SK-N-SH treated with all-trans-retinoic acid at 6 μM for 48 hours (cell line): Measurements from ENCODE around the gene UCN.
"Not testable (repeated sequence)": the region's sequence is repeated elsewhere in the genome, so short reads cannot be mapped to it uniquely, and the experiment has no call there.

Source experiments
- ATAC-seq: fragments of 200-7000 bp; cut with Tn5 transposase; 3 replicates; pipeline ENCODE4 v1.9.1; 2020; ENCODE audit warnings: mild to moderate bottlenecking, moderate library complexity
- ARNTL ChIP-seq: fragments of 450-650 bp; formaldehyde crosslinking; IDR thresholded peaks from 2 replicates; pipeline ENCODE4 v1.5.0; 2020; ENCODE audit warnings: low read depth, mild to moderate bottlenecking, moderate library complexity, borderline replicate concordance
- BACH2 ChIP-seq: fragments of 250-450 bp; sonication (Bioruptor Pico); IDR thresholded peaks from 2 replicates; pipeline ENCODE4 v1.9.0; 2021; ENCODE audit warnings: mild to moderate bottlenecking, borderline replicate concordance
- CSDC2 ChIP-seq: fragments of 250-450 bp; sonication (Bioruptor Pico); IDR thresholded peaks from 2 replicates; pipeline ENCODE4 v1.5.0; 2020; ENCODE audit warnings: mild to moderate bottlenecking, moderate library complexity
- ESRRG ChIP-seq: fragments of 250-450 bp; sonication (Bioruptor Pico); IDR thresholded peaks from 2 replicates; pipeline ENCODE4 v1.6.1; 2021; ENCODE audit warnings: mild to moderate bottlenecking
- GLIS3 ChIP-seq: fragments of 250-450 bp; sonication (Bioruptor Pico); IDR thresholded peaks from 2 replicates; pipeline ENCODE4 v1.5.0; 2020; ENCODE audit warnings: mild to moderate bottlenecking, moderate library complexity
- ISL1 ChIP-seq: fragments of 250-450 bp; sonication (Bioruptor Pico); IDR thresholded peaks from 2 replicates; pipeline ENCODE4 v2.1.2; 2022; ENCODE audit warnings: mild to moderate bottlenecking, moderate library complexity
- OSR1 ChIP-seq: fragments of 250-450 bp; sonication (Bioruptor Pico); IDR thresholded peaks from 2 replicates; pipeline ENCODE4 v1.8.0; 2022; ENCODE audit warnings: moderate library complexity, mild to moderate bottlenecking, inconsistent platforms
- PPARA ChIP-seq: fragments of 250-450 bp; sonication (Bioruptor Pico); IDR thresholded peaks from 2 replicates; pipeline ENCODE4 v1.5.0; 2020; ENCODE audit warnings: mild to moderate bottlenecking, borderline replicate concordance
- RARB ChIP-seq: fragments of 250-450 bp; sonication (Bioruptor Pico); IDR thresholded peaks from 2 replicates; pipeline ENCODE4 v1.8.0; 2021; ENCODE audit warnings: mild to moderate bottlenecking, moderate library complexity
- SNAI2 ChIP-seq: fragments of 250-450 bp; sonication (Bioruptor Pico); IDR thresholded peaks from 2 replicates; pipeline ENCODE4 v1.5.0; 2020; ENCODE audit warnings: mild to moderate bottlenecking, moderate library complexity
- TCF4 ChIP-seq: fragments of 250-450 bp; sonication (Bioruptor Pico); IDR thresholded peaks from 2 replicates; pipeline ENCODE4 v1.8.0; 2021; ENCODE audit warnings: mild to moderate bottlenecking, moderate library complexity, borderline replicate concordance
- TOX ChIP-seq: fragments of 250-450 bp; sonication (Bioruptor Pico); IDR thresholded peaks from 2 replicates; pipeline ENCODE4 v1.8.0; 2021; ENCODE audit warnings: mild to moderate bottlenecking, moderate library complexity, borderline replicate concordance
- ZFP3 ChIP-seq: fragments of 250-450 bp; sonication (Bioruptor Pico); IDR thresholded peaks from 2 replicates; pipeline ENCODE4 v1.5.0; 2020; ENCODE audit warnings: mild to moderate bottlenecking, moderate library complexity
- ZFP30 ChIP-seq: fragments of 450-650 bp; formaldehyde crosslinking; IDR thresholded peaks from 2 replicates; pipeline ENCODE4 v1.5.0; 2022; ENCODE audit warnings: mild to moderate bottlenecking, moderate library complexity
- ZNF565 ChIP-seq: fragments of 450-650 bp; formaldehyde crosslinking; conservative IDR thresholded peaks from 2 replicates; pipeline ENCODE4 v1.5.0; 2020; ENCODE audit warnings: low read depth, mild to moderate bottlenecking, moderate library complexity
- ZNF8 ChIP-seq: fragments of 450-650 bp; formaldehyde crosslinking; IDR thresholded peaks from 2 replicates; pipeline ENCODE4 v1.5.0; 2020; ENCODE audit warnings: mild to moderate bottlenecking, moderate library complexity
- TF ChIP-seq, protein P1 (sequence below): fragments of 250-450 bp; sonication (Bioruptor Pico); IDR thresholded peaks from 2 replicates; pipeline ENCODE4 v1.5.1; 2020; ENCODE audit warnings: low read depth, mild to moderate bottlenecking, moderate library complexity
- TF ChIP-seq, protein P2 (sequence below): fragments of 250-450 bp; sonication (Bioruptor Pico); IDR thresholded peaks from 2 replicates; pipeline ENCODE4 v1.5.1; 2021; ENCODE audit warnings: mild to moderate bottlenecking, moderate library complexity
- TF ChIP-seq, protein P3 (sequence below): fragments of 250-450 bp; sonication (Bioruptor Pico); IDR thresholded peaks from 2 replicates; pipeline ENCODE4 v1.5.0; 2020; ENCODE audit warnings: mild to moderate bottlenecking, moderate library complexity
- TF ChIP-seq, protein P4 (sequence below): fragments of 250-450 bp; sonication (Bioruptor Pico); IDR thresholded peaks from 2 replicates; pipeline ENCODE4 v1.8.0; 2020; ENCODE audit warnings: mild to moderate bottlenecking, moderate library complexity, borderline replicate concordance

UCN gene

DNA sequence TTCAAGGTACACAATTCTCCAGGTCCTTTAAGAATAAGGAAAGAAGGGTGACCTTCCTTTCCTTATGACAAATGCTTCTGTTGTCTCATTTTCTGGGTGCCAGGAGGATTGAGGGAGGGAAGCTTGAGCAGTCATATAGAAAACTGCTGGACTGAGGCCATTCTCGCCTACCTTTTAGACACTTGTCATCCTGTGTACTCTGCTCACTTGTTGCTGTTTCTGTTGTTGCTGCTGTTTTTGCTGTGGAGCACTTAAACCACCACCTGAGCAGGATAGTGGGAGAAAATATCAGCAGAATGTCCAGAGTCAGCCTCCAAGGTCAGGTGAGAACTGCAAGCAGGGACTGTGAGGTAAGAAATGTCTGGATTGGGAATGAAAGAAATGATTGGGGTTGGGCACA, 30.2 kb downstream of the UCN start (continued):
- TF ChIP-seq, protein P1, sequence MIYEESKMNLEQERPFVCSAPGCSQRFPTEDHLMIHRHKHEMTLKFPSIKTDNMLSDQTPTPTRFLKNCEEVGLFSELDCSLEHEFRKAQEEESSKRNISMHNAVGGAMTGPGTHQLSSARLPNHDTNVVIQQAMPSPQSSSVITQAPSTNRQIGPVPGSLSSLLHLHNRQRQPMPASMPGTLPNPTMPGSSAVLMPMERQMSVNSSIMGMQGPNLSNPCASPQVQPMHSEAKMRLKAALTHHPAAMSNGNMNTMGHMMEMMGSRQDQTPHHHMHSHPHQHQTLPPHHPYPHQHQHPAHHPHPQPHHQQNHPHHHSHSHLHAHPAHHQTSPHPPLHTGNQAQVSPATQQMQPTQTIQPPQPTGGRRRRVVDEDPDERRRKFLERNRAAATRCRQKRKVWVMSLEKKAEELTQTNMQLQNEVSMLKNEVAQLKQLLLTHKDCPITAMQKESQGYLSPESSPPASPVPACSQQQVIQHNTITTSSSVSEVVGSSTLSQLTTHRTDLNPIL (CRISPR knock-in tag): no peak
- TF ChIP-seq ISL1: no peak
- no peak for TF ChIP-seq PPARA (CRISPR knock-in tag)
- no peak for TF ChIP-seq ZNF565
- TF ChIP-seq, protein P2, sequence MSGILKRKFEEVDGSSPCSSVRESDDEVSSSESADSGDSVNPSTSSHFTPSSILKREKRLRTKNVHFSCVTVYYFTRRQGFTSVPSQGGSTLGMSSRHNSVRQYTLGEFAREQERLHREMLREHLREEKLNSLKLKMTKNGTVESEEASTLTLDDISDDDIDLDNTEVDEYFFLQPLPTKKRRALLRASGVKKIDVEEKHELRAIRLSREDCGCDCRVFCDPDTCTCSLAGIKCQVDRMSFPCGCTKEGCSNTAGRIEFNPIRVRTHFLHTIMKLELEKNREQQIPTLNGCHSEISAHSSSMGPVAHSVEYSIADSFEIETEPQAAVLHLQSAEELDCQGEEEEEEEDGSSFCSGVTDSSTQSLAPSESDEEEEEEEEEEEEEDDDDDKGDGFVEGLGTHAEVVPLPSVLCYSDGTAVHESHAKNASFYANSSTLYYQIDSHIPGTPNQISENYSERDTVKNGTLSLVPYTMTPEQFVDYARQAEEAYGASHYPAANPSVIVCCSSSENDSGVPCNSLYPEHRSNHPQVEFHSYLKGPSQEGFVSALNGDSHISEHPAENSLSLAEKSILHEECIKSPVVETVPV (CRISPR knock-in tag): no peak

DNA sequence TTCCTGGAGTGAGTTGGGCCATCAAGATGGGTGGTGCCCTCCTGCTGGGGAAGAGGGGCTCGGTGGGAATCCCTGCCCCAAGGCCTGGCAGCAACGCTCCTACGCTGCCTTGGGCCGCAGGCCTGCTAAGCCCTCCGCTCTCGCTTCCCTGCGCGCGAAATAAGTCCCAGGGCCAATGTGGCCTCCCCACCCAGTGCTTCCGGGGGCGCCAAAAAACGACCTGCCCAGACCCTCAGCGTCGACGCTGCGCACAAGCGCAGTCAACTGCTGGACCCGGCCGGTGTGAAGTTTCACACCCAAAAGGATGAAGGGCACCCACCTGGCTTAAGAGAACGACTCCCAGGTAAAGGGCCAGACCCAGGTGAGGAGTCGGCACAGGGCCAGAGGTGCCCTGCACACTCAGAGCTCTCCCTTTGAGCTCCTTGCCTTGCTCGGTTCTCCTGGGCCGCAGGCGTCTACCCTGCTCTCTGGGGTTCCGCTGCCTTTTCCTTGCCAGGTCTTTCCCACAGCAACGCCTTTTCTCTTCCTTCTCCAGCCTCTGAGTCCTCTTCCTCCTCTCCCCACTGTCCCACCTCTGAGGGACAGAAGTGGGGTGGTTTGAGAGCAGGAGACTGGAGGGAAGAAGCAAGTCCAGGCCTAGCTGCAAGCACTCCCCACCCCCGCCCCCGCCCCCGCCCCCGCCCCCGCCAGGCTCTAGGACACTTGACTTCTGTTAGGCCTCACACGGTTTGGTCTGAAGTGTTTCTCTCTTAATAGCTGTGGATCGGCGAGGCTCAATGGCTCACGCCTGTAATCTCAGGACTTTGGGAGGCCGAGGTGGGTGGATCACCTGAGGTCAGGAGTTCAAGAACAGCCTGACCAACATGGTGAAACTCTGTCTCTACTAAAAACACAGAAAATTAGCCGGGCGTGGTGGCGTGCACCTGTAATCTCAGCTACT, 32.8 kb downstream of the UCN start, which contains the start of gene DNAJC5G:
TSS of gene DNAJC5G (plus strand) at position 223 of the 940 bp plus-strand sequence. CDS start 1,296 bp downstream, outside the sequence.
- ATAC-seq: no peak
- TF ChIP-seq ISL1: no peak
- no peak for TF ChIP-seq RARB

DNA sequence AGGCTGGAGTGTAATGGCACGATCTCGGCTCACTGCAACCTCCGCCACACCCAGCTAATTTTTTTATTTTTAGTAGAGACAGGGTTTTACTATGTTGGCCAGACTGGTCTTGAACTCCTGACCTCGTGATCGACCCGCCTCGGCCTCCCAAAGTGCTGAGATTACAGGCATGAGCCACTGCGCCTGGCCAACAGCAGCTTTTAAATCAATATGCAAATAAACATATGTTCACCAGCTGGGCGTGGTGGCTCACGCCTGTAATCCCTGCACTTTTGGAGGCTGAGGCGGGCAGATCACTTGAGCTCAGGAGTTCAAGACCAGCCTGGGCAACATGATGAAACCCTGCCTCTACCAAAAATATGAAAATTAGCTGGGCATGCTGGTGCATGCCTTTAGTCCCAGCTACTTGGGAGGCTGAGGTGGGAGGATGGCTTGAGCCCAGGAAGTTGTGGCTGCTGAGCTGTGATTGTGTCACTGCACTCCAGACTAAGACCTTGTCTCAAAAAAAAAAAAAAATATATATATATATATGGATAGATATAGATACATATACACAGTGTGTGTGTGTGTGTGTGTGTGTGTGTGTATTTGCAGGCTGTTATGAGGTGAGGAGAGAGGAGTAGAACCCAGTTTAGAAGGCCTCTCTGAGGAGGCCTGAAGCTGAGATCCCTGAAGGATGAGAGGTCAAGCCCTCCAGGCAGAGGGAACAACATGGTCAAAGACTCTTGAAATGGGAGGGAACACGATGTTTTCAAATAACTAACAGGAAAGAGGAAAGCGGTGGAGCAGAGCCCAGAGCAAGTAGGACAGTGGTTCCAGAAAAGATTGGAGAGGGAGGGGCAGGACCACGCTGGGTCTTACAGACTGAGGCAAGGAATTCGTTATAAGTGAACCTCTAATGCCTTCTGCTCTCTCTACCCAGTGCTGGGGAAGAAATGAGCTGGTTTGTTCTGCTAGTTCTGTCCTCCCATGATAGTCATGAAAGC, 35.4 kb downstream of the UCN start:
- ATAC-seq: not testable (repeated sequence)

DNA sequence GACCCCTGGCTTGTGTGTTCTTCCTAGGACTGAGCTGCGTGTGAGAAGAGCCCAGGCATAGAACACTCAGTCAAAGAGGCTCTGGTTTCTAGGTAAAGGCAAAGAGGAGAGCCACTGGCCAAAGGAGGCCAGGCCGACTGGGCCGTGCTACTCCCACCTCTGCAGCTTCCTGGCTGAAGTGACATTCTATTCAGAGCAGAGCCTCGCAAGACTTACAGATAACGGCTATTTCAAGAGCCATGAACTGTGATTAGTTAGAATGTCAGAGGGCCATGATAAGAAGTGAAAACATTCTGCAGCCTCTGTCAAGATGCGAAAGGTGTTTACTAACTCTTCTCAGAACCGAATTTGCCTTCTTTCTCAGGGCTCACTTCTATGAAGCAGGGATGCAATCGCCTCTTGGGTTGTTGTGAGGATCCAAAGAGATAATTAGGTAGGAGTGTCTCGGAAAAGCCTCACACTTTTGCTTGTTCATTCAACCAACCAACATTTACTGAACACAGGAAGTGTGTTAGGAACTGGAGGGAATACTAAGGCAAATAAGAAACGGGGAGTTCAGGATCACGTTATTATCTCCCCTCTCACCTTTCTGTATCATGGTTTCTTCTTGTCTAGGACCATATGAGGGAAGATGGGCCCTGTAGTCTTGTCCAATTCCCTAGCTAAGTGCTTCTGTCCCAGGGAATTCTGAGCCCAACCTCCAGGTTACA, 36.5 kb downstream of the UCN start:
- TF ChIP-seq ISL1 (no peak), RARB (no peak), SNAI2 (no peak), ESRRG (CRISPR knock-in tag) (no peak), ZFP3 (CRISPR knock-in tag) (no peak), ARNTL (CRISPR knock-in tag) (no peak), GLIS3 (CRISPR knock-in tag) (no peak), ZNF8 (no peak), CSDC2 (CRISPR knock-in tag) (no peak), ZFP30 (CRISPR knock-in tag) (no peak), TOX (no peak), OSR1 (CRISPR knock-in tag) (no peak), TCF4 (CRISPR knock-in tag) (no peak), BACH2 (CRISPR knock-in tag) (no peak), ZNF565 (no peak)
- TF ChIP-seq, protein P3, sequence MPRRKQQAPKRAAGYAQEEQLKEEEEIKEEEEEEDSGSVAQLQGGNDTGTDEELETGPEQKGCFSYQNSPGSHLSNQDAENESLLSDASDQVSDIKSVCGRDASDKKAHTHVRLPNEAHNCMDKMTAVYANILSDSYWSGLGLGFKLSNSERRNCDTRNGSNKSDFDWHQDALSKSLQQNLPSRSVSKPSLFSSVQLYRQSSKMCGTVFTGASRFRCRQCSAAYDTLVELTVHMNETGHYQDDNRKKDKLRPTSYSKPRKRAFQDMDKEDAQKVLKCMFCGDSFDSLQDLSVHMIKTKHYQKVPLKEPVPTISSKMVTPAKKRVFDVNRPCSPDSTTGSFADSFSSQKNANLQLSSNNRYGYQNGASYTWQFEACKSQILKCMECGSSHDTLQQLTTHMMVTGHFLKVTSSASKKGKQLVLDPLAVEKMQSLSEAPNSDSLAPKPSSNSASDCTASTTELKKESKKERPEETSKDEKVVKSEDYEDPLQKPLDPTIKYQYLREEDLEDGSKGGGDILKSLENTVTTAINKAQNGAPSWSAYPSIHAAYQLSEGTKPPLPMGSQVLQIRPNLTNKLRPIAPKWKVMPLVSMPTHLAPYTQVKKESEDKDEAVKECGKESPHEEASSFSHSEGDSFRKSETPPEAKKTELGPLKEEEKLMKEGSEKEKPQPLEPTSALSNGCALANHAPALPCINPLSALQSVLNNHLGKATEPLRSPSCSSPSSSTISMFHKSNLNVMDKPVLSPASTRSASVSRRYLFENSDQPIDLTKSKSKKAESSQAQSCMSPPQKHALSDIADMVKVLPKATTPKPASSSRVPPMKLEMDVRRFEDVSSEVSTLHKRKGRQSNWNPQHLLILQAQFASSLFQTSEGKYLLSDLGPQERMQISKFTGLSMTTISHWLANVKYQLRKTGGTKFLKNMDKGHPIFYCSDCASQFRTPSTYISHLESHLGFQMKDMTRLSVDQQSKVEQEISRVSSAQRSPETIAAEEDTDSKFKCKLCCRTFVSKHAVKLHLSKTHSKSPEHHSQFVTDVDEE (CRISPR knock-in tag): no peak
- TF ChIP-seq, protein P1 (CRISPR knock-in tag): no peak
- TF ChIP-seq, protein P4, sequence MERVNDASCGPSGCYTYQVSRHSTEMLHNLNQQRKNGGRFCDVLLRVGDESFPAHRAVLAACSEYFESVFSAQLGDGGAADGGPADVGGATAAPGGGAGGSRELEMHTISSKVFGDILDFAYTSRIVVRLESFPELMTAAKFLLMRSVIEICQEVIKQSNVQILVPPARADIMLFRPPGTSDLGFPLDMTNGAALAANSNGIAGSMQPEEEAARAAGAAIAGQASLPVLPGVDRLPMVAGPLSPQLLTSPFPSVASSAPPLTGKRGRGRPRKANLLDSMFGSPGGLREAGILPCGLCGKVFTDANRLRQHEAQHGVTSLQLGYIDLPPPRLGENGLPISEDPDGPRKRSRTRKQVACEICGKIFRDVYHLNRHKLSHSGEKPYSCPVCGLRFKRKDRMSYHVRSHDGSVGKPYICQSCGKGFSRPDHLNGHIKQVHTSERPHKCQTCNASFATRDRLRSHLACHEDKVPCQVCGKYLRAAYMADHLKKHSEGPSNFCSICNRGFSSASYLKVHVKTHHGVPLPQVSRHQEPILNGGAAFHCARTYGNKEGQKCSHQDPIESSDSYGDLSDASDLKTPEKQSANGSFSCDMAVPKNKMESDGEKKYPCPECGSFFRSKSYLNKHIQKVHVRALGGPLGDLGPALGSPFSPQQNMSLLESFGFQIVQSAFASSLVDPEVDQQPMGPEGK (CRISPR knock-in tag): no peak
- TF ChIP-seq, all 23 proteins: peak for 0
- no peak for ATAC-seq
